ENCODE measurements around the gene SH2D3C. TPM values are rescaled to one million over a fixed set of nuclear protein-coding genes. Genes with fewer than 3 reads are reported as not detected.

Gene SH2D3C
- total and polyA plus RNA-seq, 9 of the 15 experiments (the other 6 are each of a cell fraction or from before 2014, with no cell fraction given), result 0.03 to 1.2 (median 0.22) TPM; not detected in 1

- Histone ChIP-seq H3K79me2 (ENCODE audit: control insufficient read depth, insufficient read depth, low read length) (no peaks in the 10 kb centered on the region), H3K27ac (ENCODE audit: extremely low read depth, low read depth, low read length) (no peak overlapping the region), H3K4me1 (replicated peaks in 1 of 2; ENCODE audit: control insufficient read depth in 2 of 2, insufficient read depth in 2 of 2, low read length in 2 of 2) (peaks cover 12 to 46% of the 10 kb centered on the region in 2 experiments), H3K9me3 (replicated peaks; ENCODE audit: control insufficient read depth, insufficient read depth, low read depth, low read length) (no peaks in the 10 kb centered on the region), H2AFZ (ENCODE audit: low read depth, low read length) (no peak overlapping the region), H4K20me1 (replicated peaks; ENCODE audit: control insufficient read depth, insufficient read depth, low read length) (peaks cover 7% of the 10 kb centered on the region), H3K36me3 (ENCODE audit: control insufficient read depth, insufficient read depth, low read length) (peaks cover 72% of the 10 kb centered on the region), H3K4me3 (no peak overlapping the region), H3K9me1 (ENCODE audit: control insufficient read depth, insufficient read depth, low read length) (peaks cover 2% of the 10 kb centered on the region), H3K4me2 (ENCODE audit: insufficient read depth, low read length) (no peak overlapping the region), H3K27me3 (ENCODE audit: control insufficient read depth in 2 of 2, insufficient read depth in 2 of 2, low read length in 2 of 2) (no peaks in the 10 kb centered on the region), H3K9ac (ENCODE audit: insufficient read depth in 1 of 2, low read depth in 2 of 2, low read length in 2 of 2) (no peak overlapping the region)
- peak; percentile 41; the same call in 1 of the 2 replicates for TF ChIP-seq CEBPG (CRISPR knock-in tag; IDR thresholded peaks at IDR 0.05)
- TF ChIP-seq CEBPG (tag; conservative IDR thresholded peaks at IDR 0.05 in 1 of 2, IDR thresholded peaks at IDR 0.05 in 1 of 2), result 0 out of 4 replicates have a peak, but pooled peaks of 1 of the 2 experiments have one; percentile 25
- TF ChIP-seq, protein P1, sequence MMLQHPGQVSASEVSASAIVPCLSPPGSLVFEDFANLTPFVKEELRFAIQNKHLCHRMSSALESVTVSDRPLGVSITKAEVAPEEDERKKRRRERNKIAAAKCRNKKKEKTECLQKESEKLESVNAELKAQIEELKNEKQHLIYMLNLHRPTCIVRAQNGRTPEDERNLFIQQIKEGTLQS (IDR thresholded peaks at IDR 0.05), result peak; percentile 77
- TF ChIP-seq, protein P1 (CRISPR knock-in tag; conservative IDR thresholded peaks at IDR 0.05), result no peak
- TF ChIP-seq CEBPB (tag; IDR thresholded peaks at IDR 0.05), result peak; percentile 33; the same call in 1 of the 2 replicates
- no peak for TF ChIP-seq ZFX (CRISPR knock-in tag; IDR thresholded peaks at IDR 0.05)
- 83% methylated on average over 6 of the region's 6 CpGs for WGBS (ENCODE audit: insufficient coverage, low coverage, missing lambda C conversion rate)
- DNase-seq (ENCODE audit: extremely low read depth in 1 of 4, low spot score in 3 of 4) (no peak), FAIRE-seq (no peak), ATAC-seq (no peak)
- no TSS peak for BruUV-seq (replicated peaks)
- intact Hi-C loops (cut with micrococcal nuclease), result no loop called here
- in situ Hi-C loops (cut with MboI), result no loop called here
- POLR2A ChIA-PET, result interaction anchor here (1.0 to 1.2 kb wide), 2 partner anchors 9 to 15 kb away, joined by 3 to 4 read pairs; partner anchors contain the start of gene FPGS
- CTCF ChIA-PET (ENCODE audit: low intra/inter-chr PET ratio), result no interaction called here
Measured at GRCh38 chr9:127812011-127812410, 33.5 kb upstream of the SH2D3C start.

Measured in K562 (cell line).